HG03025 (cell line): Measurements from ENCODE around the gene OSBPL1A.

Experiments used
- ATAC-seq: cut with Tn5 transposase; IDR thresholded peaks from one replicate; pipeline ENCODE4 v1.9.1; 2021; ENCODE audit warnings: mild to moderate bottlenecking, moderate library complexity; ENCODE audit not compliant: unreplicated experiment, low FRiP score

Gene OSBPL1A

GRCh38 chr18:24230766-24231165 lies 166.9 kb downstream of the OSBPL1A start:
- ATAC-seq: no peak

DNA sequence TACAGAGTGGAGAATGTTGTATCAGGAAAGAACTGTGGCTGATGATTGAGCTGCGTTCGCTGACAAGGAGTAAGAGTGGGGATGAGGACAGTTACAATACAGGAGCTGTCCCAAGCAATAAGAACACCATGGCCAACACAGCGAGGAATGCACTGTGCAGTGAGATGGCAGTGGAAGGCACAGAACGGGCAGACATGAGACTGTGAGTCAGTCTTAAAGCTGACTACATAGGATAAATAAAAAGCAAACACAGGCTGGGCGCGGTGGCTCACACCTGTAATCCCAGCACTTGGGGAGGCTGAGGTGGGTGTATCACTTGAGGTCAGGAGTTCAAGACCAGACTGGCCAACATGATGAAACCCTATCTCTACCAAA lies 169.0 kb downstream of the OSBPL1A start:
- no peak for ATAC-seq

DNA sequence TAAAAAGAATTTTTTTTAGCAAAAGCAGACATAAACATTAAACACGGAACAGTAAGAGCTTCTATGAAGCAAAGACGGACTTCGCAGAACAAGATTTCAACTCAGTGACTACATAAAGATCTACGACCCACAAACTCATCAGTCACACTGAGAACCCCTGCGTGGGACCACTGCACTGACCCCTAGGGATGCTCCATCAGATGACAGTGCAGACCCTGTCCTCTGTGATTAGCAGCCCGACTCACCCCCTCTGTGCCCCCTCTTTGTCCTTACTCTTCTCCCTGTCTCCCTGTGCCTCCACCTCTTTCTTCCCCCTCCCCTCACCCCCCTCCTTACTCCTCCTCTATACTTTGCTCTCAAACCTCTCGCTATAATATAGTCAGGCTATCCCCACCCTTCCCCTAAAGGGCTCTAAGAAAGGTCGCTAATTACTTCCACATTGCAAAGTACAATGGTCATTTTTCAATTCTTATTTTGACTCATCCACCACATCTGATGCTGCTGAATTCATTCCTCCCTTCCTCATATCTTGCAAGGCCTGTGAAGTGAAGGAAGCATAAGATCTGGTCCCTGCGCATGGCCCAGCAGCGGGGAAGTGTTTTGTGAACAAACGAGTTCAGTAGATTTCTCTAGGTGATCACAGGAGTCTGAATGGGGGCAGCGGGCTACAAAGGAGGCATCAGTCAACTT lies 169.5 kb downstream of the OSBPL1A start:
- no peak for ATAC-seq

DNA sequence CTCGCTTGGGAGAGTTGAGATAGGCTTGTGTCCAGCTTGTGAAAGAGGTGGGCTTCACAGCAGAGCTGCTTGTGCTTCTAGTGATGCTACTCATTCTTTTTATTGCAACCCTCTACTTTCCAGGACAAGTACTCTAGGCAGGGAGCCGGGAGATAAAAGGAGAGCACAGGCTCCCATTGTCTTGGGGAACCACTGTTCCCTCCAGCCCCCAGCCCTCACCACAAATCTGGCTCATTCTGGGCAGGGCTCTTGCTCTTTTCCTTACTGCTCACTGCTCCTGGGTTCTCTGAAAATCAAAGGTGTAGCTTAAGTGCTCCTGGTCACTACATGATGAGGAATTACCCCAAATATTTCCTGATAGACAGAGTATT lies 177.3 kb downstream of the OSBPL1A start:
- ATAC-seq: no peak

- no peak for ATAC-seq
Observed at GRCh38 chr18:24219561-24220317, 177.9 kb downstream of the OSBPL1A start.

DNA sequence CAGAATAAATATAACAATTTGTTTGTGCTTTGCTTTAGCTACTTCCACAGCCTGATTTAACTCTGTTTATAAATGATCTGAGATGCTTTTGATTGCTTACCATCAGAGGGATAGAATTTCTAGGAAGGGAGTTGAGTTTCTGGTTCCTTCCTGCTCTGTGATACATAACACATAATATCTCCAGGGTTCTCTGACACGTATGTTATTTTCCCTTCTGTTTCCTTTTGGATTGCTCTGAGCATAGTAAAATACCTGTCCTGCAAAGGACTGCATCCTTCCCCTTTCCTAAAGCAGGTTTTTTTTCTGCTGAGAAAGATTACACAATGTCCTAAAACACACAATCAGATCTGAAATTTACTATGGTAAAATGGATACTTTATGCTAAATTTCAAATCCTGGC lies 182.7 kb downstream of the OSBPL1A start:
- no peak for ATAC-seq

DNA sequence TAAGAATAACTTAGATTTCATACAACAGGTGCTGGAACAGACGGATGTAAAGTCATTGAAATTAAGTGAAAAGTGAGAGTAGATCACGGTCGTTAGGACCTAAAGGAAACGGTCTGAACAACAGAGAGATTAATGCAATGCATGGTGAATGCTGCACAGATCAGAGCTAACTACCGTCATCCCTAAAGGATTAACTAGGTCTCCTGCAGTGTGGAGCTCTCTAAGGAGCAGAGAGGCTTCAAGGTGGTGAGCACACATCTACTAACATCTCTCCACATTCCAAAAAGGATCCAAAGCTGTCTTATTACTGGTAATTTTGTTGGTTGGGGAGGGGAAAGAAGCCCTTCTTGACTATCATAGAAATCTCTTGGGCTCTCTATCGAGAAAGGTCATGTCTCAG lies 183.5 kb downstream of the OSBPL1A start:
- ATAC-seq: no peak

GRCh38 chr18:24212939-24213338 lies 184.7 kb downstream of the OSBPL1A start:
- no peak for ATAC-seq

- ATAC-seq: no peak
Observed at GRCh38 chr18:24209558-24209957, 188.1 kb downstream of the OSBPL1A start.

- ATAC-seq: no peak
Observed at GRCh38 chr18:24208270-24209035, 189.2 kb downstream of the OSBPL1A start.

GRCh38 chr18:24204904-24205303 lies 192.7 kb downstream of the OSBPL1A start:
- no peak for ATAC-seq

- ATAC-seq: no peak
Observed at GRCh38 chr18:24201699-24202687, 195.6 kb downstream of the OSBPL1A start.

- ATAC-seq: no peak
Observed at GRCh38 chr18:24200494-24201290, 196.9 kb downstream of the OSBPL1A start.

DNA sequence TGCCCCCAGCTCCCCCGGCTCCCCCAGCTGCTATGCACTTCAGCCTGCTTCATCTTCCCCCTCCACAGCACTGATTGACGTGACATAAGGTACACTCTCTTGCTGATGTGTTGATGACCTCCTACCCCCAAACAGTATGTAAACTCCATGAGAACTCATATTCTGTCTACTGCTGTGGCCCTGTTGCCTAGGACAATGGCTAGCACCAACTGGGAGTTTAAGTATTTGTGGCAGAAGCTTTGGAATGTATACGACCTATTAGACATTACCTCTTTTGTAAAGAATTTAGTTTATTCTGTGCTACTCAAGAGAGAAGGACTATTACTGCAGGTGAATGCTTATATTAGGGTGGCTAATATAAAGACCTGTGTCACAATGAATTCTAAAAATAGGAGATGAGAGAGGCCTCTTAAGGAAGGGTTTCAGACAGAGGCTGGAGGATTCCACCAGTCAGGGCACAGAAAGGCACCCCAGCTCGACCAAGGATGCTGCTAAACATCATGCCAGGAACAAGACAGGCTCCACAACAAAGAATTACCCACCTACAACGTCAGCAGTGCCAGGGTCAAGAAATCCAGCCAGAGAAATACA lies 198.2 kb downstream of the OSBPL1A start:
- ATAC-seq: no peak

DNA sequence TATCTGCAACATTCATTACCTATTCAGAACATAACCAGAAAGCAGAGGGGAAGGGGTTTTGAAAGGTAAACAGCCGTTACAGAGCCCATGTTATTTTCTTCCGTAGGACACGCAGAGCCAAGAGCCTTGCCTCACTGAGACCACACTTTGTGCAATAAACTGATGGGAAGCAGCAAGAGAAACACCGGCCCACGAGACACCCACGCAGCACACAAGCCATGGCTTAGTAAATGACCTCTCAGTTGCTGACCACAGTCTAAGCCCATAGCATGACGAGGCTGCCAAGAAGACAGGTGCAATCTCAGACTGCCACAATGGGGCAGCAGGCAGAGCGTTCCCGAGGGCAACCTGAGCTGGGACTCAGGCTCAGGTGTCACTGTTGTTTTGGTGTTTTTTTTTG lies 199.2 kb downstream of the OSBPL1A start:
- ATAC-seq: no peak

- ATAC-seq: no peak
Observed at GRCh38 chr18:24197412-24197811, 200.2 kb downstream of the OSBPL1A start.

DNA sequence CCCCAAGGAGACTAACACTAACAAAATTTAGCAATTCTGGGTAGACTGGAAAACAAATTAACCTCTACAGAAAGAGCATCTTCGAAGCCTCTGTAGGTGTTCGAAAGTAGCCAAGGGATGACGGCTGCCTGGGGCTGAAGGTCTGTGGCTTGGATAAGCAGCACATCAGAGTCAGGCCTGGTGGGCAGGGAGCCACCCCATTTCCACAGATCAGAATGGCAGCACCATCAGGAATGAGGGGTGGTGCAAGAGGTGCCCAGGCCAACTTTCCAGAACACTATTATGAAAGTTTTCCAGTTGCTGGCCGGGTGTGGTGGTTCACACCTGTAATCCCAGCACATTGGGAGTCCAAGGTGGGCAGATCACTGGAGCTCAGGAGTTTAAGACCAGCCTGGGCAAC lies 200.9 kb downstream of the OSBPL1A start:
- ATAC-seq: no peak

DNA sequence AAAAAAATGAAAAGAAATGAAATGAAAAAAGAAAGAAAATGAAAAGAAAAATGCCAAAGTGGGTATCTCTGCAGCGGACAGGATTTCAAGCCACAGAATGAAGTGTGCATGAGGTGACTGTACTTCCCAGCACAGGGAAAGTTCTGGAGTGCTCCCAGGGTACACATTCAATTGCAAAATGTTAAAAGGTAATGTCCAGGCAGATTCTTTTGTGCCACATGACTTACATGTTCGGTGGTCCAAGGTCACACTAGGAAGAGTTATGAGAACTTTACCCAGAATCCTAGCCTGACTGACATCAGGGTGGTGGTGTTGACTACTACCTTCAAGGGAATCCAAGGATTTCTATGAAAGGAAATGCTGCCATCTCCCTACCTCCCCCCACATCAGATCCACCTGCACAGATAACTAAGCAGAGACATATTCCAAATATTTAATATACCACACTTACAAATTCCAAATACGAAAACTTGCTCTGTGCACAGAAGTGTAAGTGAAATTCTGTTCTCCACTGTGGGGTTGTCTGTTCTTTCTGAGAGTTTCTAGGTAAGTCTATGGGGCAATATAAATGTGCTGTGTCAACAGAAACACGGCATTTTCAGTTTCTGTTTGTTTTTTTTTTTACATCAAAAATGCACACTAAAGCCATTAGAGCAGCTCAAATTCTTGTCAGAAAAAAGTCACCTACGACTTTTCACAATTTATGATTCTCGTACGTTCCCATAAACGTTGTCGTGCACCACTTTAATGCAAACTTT lies 202.1 kb downstream of the OSBPL1A start:
- no peak for ATAC-seq
